Inferior parietal cortex (tissue), 1 donor: ENCODE measurements around the gene COLEC12.

ENCODE experiments used
- DNase-seq: peaks from one replicate; pipeline ENCODE4 v3.0.0-alpha.2; 2016; ENCODE audit errors: extremely low spot score

COLEC12 gene

DNA sequence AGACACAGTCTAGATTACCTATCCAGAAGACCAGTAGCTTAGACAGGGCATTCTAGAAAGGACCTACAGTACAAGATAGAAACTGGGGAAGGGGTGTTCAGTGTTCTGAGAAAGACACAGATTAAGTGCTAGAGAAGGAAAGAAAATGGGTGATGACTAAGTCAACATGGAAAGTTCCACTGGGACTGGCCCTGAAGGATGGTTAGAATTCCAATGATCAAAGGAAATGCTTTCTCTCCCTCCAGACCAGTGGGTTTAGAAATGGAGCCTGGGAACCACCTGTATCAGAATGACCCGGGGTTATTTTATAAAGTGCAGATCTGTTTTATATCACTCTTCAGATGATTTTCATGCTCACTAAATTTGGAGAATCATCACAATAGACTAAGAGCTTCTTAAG lies 5.8 kb upstream of the COLEC12 start:
- no peak for DNase-seq

DNA sequence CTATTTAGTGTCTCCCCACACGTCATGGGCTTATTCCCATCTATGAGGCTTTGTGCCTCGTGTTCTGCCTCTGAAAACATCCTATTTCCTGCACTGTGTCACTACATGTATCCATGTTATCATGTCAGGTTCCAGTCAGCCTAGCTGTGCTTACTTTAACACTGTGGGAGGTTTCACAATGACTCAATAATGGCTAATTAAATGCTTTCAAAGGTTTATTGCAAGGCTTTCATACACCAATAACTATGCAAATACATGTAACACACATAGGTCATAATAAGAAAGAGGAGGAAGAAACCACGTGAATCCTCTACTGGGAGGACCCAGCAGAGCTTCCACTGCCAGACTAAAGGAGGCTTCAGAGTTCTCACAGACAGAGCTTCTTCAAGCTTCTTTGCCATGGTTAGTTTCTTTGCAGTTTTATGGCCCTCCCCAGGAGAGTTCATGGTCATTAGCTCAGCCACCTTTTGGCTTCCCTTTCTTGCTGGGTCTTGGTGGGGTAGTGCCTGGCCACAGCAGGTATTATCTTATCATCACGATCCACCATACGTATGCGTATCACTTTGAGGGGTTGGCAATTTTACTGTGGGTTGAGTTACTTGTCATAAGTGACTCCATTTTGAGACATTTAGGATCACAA lies 5.1 kb upstream of the COLEC12 start:
- no peak for DNase-seq

DNA sequence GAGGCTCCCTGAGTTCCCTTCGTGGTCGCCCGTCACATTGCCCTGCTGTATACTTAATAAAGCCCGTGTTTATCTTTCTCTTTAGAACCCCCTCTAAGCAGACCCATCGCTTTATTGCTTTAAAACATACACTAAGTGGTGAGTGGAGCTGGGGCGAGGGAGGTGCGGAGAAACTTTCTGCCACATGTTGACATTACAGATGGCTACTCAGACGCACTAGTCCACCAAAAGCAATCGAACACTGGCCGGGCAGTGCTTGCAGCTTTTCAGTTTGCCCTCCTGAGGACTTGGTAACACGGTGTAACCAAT lies 859 bp upstream of the COLEC12 start:
- no peak for DNase-seq

DNA sequence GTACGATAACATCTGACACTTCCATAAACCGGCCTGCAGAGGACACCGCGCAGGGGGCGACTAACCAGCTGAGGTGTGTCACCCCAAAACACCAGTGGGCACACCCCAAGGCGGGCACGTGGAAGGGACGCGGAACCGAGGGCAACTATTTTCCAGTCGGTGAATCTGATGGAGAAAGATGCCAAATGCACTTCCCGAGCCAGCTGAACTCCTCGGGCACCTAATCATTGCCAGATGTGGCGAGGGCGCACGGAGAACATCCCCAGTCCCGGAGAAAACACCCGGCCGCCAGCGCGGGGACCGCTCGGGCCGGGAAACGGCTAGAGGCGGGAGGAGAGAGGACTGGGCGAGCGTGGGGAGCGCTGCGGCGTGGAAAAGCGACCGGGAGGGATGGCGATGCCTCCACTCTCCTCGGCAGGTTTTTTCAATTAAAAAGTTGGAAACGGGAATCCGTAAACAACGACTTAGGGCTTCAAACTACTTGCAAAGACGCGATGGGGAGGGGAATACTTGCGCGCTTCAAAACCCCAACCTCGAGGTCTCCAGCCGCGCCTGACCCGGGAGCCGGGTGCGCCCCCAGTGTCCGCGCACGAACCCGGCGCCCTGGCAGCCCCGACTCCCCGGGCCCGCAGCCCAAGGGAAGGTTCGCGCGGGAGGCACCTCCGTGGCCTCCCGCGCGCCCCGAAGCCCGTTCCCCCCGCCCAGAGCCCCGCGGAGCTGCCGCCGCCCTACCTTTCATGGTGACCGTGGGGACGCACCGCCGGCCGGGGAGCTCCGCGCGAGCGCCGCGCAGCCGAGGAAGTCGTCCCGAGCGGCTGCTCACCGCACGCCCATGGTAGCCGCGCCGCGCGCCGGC lies 497 bp downstream of the COLEC12 start:
- DNase-seq, result no peak

DNA sequence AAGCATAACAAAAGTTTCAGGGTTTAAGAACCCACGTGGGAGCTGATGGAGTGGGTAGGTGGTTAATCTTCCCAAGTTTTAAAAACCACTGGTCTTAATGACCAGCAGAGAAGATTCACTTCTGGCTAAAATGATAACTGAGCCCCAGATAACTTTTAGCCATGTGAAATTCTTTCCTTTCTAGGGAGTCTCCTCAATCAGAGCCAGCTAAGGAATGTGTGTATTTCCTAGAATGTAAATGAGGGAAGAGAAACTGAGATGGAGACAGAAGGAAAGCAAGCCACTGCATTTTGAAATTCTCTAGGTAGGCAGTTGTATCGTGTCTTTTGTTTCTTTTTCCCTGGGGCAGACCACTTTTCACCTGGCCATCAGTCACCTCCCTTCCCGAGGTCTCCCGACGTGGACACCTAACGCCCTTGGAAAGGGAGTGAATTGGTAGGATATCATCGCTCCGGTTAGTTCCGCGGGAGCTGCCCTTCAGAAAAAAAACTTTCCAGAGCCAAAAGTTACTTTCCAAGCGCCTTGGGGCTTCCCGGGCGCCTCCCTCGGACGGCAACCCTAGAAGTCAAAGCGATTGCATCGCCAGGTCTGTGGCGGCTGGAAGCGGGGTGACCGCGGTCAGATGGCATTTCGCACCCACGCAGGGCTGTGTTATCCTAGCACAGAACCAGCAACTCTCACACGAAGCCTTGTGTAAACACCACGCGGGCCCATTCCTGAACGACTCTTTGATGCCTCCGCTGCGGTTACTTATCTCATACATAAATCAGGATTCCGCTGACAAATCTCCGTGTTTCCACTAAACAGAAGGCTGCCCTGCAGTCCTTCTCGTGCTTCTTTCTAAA lies 1.3 kb downstream of the COLEC12 start:
- no peak for DNase-seq

DNA sequence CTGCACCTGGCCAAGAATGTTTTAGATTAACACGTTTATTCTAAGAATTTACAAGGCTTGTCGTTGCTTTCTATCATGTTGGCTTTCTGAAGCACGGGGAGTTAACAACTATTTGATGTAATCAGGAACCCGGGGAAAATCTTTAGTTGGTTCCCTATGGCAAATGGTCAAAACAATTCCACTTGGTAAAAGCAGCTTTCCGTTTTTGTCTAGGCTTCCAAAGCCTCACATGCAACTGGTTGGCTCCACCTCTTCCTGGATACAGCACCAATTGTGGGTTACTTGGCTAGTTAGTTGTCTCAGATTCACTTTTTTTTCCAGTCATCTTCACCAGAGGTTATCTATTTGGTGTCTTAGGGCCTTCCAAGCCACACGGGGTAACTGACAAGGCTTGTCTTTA lies 2.8 kb downstream of the COLEC12 start:
- DNase-seq, result no peak

DNA sequence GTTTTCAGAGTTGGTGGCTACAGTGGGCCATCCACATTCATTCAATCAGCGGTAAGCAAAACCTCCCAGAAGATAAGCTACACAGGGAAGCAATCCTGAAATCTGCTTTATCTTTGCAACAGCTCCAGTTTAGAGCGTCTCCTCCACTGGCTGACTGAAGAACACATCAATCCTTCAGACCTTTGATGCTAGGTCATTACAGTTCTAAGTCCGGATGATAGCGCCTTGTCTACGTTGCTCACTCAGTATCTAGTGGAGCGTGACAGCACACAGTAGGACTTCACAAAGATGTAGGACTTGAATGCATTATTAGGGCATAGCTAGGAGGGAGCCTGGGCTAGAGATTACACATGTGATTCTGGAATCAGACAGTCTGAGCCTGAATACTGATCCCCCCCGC lies 5.0 kb downstream of the COLEC12 start:
- no peak for DNase-seq

DNA sequence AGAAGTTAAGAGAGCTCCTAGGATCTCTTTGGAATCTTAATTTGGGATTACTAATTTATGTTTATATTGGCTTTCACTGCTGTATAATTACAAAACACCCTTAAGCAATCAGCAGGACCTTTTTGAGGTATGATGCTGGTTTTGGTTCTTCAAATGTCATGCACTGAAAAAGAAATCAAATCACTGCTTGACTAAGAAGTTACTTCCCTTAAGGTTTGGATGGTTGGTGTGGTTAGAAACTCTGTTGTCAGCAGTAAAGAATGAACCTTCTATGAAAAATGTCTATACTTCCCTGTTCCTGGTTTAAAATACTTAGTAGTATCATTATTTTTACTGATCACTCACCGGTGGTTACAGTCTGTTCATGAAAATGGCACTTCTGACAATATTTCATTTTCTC lies 5.5 kb downstream of the COLEC12 start:
- DNase-seq, result no peak

DNA sequence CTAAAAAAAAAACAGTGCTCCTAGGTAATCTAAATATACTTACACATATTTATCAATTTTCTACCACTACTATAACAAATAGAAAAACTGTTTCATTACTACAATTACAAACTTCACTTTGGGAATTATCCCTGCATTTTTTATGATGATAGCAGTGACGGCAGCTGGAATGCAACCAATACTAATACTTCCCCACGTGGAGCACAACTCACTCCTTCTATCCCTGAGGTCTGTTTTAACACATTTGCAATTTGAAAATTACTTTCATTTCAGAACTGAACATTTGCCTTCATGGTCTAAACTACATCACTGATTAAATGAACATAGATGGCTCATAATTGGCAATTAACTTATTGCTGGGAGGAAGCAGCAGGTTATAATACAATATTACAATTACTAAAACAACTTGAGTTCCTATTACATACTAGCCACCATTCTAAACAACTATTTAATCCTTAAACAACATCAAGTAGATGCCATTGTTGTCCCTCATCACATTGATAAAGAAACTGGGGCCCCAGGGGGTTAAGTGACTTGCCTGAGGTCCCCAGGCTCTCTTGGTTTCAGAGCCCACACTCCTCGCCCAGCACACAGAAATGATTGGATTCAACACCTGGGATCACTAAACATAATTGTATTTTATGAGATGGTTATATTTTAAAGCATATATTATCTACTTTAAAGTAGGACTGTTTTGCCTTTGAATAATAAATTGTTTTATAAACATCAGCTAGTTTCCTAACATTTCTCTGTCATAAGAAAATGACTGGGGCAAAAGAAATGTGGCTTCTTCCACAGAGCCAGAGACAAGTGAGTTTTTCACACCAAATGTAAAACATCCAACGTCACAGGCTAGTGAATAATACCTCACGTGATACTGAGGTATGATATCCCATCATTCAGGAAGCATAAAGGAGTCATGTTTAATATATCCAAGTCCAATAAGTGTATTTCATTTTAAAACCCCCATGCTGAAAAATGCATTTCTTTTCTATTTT lies 6.2 kb downstream of the COLEC12 start:
- DNase-seq, result no peak

DNA sequence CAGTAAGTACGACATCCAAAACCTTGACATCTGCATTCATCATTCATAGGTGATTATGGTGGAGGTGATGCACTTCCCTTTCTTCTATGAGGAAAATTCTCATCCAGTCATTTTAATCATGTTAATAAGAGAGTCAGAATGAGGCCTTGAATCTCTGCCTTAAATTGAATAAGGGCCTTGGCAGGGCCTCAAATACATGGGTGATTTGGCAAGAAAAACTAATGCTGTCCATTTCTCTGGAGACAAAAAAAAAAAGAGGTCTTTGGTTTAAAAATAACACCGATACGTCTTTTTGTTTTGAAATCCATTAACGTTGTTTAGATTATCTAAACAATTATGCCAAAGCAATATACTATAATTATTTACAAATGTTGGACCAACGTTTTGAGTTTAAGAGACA lies 8.1 kb downstream of the COLEC12 start:
- no peak for DNase-seq

DNA sequence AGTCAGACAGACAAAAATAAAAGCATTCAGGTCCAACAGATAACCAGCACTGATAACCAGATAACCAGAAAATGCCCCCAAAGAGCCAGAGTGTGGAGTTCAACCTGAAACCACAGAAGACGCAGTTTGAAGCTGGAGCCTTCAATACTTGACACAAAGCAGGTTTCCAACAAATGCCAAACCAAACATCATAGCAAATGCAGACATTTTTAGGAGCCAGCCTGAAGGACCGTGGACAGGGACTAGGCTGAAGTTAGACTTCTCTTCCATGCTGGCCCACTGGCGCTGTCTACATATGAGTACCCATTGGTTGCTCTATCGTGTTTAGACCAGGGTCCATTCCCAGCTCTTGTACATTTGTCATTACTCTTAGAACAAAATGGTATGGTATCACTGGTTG lies 9.9 kb downstream of the COLEC12 start:
- no peak for DNase-seq

DNA sequence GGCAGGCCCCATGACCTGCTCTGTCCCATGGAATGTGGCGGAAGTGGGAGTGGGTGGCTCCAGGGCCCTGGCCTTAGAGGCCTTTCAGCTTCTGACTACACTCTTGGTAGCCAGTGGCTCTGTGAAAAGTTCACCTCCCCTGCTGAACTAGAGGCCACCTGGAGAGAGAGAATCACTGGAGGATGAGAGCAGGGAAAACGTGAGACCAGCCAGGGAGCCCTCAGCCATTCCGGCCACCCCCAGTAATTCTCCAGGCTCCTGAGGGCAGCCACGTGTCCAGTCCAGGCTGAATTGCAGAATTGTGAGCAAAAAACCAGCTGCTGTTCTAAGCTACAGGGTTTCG lies 10.5 kb downstream of the COLEC12 start:
- DNase-seq, result no peak

DNA sequence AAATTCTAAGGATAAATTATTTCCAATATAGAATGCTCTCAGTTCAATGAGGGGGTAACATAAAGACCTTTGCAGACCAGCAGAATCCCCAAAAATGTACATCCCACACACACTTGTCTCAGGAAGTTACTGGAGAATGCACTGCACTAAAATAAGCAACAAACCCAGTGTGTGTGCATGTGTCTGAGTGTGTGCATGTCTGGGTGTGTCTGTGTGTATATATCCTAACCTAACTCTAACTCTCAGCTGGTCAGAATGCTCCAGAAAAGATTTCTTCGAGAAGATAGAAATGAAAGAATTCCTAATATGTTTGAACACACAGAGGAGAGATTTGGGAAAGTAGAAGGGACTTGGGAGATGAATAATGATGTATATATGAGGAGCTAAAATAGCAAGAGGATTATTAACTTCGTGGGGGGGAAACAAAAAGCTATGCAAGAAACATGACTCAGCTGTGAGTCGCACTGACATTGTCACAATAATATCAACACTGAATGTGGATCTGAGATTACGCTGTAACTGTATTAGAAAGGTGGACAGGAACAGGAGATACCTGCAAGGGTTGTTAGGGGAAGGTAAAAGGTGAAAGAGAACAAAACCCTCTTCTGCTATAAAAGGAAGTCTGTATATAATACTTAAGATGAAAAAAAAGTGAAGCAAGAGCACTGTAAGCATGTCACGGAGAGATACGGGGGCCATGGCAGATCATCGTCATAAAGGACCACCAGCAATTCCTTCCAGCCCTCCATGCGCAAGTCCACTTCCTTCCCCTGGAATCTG lies 11.1 kb downstream of the COLEC12 start:
- no peak for DNase-seq

DNA sequence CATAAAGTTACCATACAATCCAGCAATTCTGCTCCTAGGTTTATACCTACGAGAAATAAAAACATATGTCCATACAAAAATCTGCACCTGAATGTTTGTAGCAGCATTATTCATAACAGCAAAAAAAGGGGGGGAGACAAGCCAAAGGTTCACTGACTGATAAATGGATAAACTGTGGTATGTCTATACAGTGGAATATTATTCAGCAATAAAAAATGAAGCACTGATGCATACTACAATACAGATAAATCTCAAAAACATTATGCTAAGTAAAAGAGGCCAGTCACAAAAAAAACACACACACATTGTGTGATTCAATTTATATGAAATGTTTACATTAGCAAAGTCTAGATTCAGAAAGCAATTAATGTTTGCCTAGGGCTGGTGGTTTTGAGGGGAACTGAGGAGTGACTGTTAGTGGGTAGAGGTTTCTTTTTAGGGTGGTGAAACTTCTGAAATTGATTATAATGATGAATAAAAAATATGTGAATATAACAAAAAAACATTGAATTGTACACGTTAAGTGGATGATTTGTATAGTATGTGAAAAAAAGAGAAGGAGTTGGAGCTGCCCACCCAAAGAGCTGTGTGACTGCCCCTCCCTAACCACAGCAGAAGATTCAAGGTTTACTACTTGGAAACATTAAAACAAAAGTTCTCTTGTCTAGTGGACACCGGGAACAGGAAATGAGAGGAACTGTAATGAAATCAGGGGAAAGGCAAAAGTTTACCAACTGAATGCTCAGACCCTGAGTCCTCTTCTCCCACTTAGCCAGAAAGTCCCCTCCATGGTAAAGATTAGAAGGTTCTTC lies 13.4 kb downstream of the COLEC12 start:
- DNase-seq, result no peak

DNA sequence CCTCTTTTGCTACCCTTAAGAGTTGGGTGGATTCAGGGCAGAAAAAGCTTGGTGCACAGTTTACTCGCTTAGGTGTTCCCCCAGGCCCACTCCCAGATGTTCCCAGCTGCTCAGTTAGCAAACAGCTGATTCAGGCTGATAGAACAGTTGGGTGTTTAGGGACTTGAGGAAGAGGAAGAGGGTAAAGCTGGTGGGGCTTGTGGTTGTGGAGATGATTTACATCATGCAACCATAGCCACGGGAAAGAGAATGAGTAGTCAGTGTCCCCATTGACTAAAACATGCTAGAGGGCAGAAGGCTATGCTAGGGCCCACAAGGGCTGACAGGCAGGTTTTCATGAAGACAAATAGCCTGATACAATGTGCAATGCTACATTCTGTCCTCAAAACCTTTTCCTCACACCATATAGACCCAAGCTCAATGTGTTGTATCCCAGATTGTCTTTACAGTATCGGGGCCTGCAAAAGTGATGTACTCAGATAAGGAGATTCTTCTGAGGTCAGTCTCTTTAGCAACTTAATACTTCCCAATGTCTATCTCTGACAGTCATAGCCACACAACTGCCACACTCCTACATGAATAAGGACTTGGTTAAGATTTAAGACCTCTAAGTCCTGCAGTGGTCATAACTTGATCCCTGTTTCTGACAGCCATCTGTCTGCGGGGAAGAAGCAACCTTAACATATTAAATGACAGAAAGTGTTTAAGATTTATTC lies 15.6 kb downstream of the COLEC12 start:
- no peak for DNase-seq

DNA sequence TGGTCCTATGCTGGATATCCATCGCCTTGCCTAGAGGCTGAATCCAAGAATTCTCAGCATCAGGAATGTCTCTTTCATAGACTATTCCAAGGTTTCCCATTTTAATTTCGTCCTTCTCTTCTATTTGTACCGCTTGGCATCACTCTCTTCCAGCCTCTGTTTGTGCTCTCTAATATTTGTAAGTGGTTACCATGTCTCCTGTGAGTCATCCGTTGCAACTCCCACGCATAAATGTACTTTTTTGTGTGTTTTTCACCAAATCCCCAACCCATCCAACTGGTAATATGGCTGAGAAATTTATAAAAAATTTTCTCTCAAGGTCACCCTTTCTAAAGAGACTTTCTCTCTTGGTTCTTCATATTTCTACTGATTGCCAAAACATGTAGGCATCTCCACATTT lies 21.8 kb downstream of the COLEC12 start:
- no peak for DNase-seq

DNA sequence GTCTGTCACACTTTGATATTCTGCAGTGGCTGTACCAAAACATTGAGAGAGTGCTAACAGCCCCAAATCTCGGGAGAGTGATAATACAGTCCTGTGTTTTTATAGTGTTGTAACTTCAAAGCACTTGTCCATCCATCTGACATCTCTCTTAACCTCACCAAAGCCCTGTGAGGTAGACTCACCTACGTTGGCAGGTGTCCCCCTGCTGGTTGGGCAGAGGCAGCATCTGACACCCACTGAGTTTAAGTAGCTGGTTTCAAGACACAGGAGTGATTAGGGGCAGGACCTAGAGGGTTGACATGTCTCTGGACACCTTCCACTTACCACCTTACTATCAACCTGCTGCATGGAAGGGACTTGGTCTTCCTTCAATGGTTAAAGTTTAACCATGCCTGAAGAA lies 22.9 kb downstream of the COLEC12 start:
- no peak for DNase-seq

DNA sequence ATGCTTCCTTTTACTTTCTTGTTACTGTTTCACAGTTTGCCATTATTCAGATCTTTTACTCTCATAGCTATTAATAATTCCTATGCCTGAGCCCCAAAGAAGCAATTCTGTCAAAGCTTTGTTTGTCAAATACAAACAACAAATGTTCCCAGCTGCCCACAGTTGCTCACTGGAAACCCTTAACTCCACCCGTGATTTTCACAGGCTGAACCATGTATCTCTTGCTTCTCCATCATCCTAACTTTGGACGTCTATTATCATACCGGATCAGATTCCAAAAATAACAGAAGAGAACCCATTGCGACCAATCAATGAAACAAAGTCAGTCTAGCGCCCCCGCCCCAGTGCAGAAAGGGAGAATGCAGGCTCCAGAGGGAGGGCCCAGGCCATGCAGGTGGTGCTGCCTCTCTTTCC lies 24.2 kb downstream of the COLEC12 start:
- DNase-seq, result no peak
